Endothelial cell of umbilical vein (primary cell): Measurements from ENCODE around the gene SAFB. TPM values are rescaled to one million over a fixed set of nuclear protein-coding genes. Genes with fewer than 3 reads are reported as not detected.

Experiments used
- BruUV-seq: library from RNA; stranded (reverse); fragments of 400-500 nt; replicated peaks from 2 replicates; lab custom pipeline; 2021; lab: Mats Ljungman, UMichigan
- CTCF ChIA-PET: fragments of 300-600, 350-600 bp; sonication (Branson Sonifier 250); formaldehyde crosslinking; loops from one replicate; lab custom pipeline; 2021; ENCODE audit warnings: antibody characterized with exemption, inconsistent platforms; lab: Charles Lee
- POLR2A ChIA-PET: fragments of 300-600, 350-600 bp; sonication (Branson Sonifier 250); formaldehyde crosslinking; loops from one replicate; lab custom pipeline; 2021; ENCODE audit warnings: antibody characterized with exemption, inconsistent platforms; lab: Charles Lee
- DNase-seq: peaks from one replicate; pipeline ENCODE4 v3.0.0-alpha.2; 2011; ENCODE audit warnings: low read depth, low spot score
- FAIRE-seq: peaks from 2 replicates; lab custom pipeline; 2011; peaks lifted over from hg19 to GRCh38; lab: Jason Lieb, UNC
- H2AFZ ChIP-seq: 2 replicates; pipeline ENCODE4 v1.6.0; 2012; ENCODE audit warnings: low read depth, low read length, control low read depth, inconsistent platforms
- H3K27ac ChIP-seq: 2 replicates; pipeline ENCODE4 v1.5.1; 2011; ENCODE audit warnings: low read depth, mild to moderate bottlenecking, control low read depth, low read length, moderate library complexity; ENCODE audit not compliant: insufficient read depth
- H3K27me3 ChIP-seq, 2 experiments: 2 replicates each; pipeline versions ENCODE4 v1.6.0 to v1.6.1; 2011; ENCODE audit warnings: low read length in 2 of 2, mixed read lengths in 1 of 2; ENCODE audit not compliant: control insufficient read depth in 2 of 2, insufficient read depth in 2 of 2
- H3K36me3 ChIP-seq, 2 experiments: 2 replicates in 1 of 2; 3 replicates in 1 of 2; pipeline ENCODE4 v1.5.1; 2011; ENCODE audit warnings: low read length in 2 of 2, mild to moderate bottlenecking in 1 of 2, moderate library complexity in 1 of 2; ENCODE audit not compliant: control insufficient read depth in 2 of 2, insufficient read depth in 2 of 2; ENCODE audit errors: extremely low read depth in 1 of 2
- H3K4me1 ChIP-seq: 3 replicates; pipeline ENCODE4 v1.5.1; 2011; ENCODE audit warnings: mild to moderate bottlenecking, low read length; ENCODE audit not compliant: control insufficient read depth, insufficient read depth; ENCODE audit errors: extremely low read depth
- H3K4me2 ChIP-seq: 2 replicates; pipeline ENCODE4 v1.6.1; 2011; ENCODE audit warnings: low read length, control low read depth, mixed read lengths; ENCODE audit not compliant: insufficient read depth
- H3K4me3 ChIP-seq, 3 experiments: fragments of 200-600 bp in 1 of 3; sonication (generic), shearing (Covaris generic) in 1 of 3; replicated peaks in 1 of 3; 2 replicates each; pipeline ENCODE4 v1.5.1; 2011 to 2016; ENCODE audit warnings: control low read depth in 3 of 3, low read length in 3 of 3, mild to moderate bottlenecking in 2 of 3, inconsistent platforms in 1 of 3, low read depth in 1 of 3, moderate library complexity in 1 of 3; ENCODE audit not compliant: insufficient read depth in 1 of 3
- H3K79me2 ChIP-seq: 2 replicates; pipeline ENCODE4 v1.6.0; 2012; ENCODE audit warnings: low read length, inconsistent platforms; ENCODE audit not compliant: control insufficient read depth, insufficient read depth
- H3K9ac ChIP-seq: replicated peaks from 2 replicates; pipeline ENCODE3; 2011; ENCODE audit warnings: low read length, control low read depth; ENCODE audit not compliant: insufficient read depth; ENCODE audit errors: extremely low read depth
- H3K9me1 ChIP-seq: replicated peaks from 3 replicates; pipeline ENCODE4 v1.6.0; 2011; ENCODE audit warnings: mild to moderate bottlenecking, low read length; ENCODE audit not compliant: control insufficient read depth, insufficient read depth; ENCODE audit errors: extremely low read depth
- H3K9me3 ChIP-seq: replicated peaks from 2 replicates; pipeline ENCODE4 v1.5.1; 2012; ENCODE audit warnings: low read length, inconsistent platforms; ENCODE audit not compliant: control insufficient read depth, insufficient read depth
- H4K20me1 ChIP-seq: replicated peaks from 2 replicates; pipeline ENCODE3; 2011; ENCODE audit warnings: mild to moderate bottlenecking, low read length; ENCODE audit not compliant: control insufficient read depth, insufficient read depth; ENCODE audit errors: extremely low read depth
- EZH2 ChIP-seq: IDR thresholded peaks from 2 replicates; pipeline ENCODE4 v1.6.1; 2012; ENCODE audit warnings: borderline replicate concordance, low read depth, mild to moderate bottlenecking, moderate library complexity, low read length, inconsistent platforms; ENCODE audit not compliant: severe bottlenecking
- FOS ChIP-seq: IDR thresholded peaks from 2 replicates; pipeline ENCODE4 v1.6.1; 2011; ENCODE audit warnings: mild to moderate bottlenecking, low read length, moderate library complexity, borderline replicate concordance; ENCODE audit not compliant: insufficient read depth
- GATA2 ChIP-seq: IDR thresholded peaks from 2 replicates; pipeline ENCODE4 v1.7.0; 2011; ENCODE audit warnings: low read depth, mild to moderate bottlenecking, moderate library complexity, mixed read lengths, low read length; ENCODE audit not compliant: insufficient read length, insufficient read depth
- JUN ChIP-seq: IDR thresholded peaks from 2 replicates; pipeline ENCODE4 v1.6.1; 2011; ENCODE audit warnings: borderline replicate concordance, low read depth; ENCODE audit not compliant: insufficient read length, insufficient read depth
- MYC ChIP-seq: IDR thresholded peaks from one replicate; pipeline ENCODE4 v1.6.1; 2011; ENCODE audit warnings: mild to moderate bottlenecking, low read depth, low read length
- POLR2A ChIP-seq: IDR thresholded peaks from 2 replicates; pipeline ENCODE4 v1.6.1; 2012; ENCODE audit warnings: low read depth, mild to moderate bottlenecking, control low read depth, low read length
- POLR2AphosphoS5 ChIP-seq: IDR thresholded peaks from 2 replicates; pipeline ENCODE4 v1.6.1; 2012; ENCODE audit warnings: low read depth, mild to moderate bottlenecking, control low read depth, low read length, moderate library complexity; ENCODE audit not compliant: insufficient read depth
- dilution Hi-C: fragments of 300-500 bp; cut with MboI; formaldehyde crosslinking; loops from one replicate; pipeline ENCODE4 v1.15.0; 2019; ENCODE audit warnings: low sequenced_read_pairs; ENCODE audit not compliant: extremely low pct_ligation_motif_present
- intact Hi-C: fragments of 100-400 bp; cut with micrococcal nuclease; formaldehyde crosslinking; loops from one replicate; pipeline ENCODE4 v1.10.0; 2022
- polyA plus RNA-seq, 4 experiments: library from polyadenylated mRNA; depleted of rRNA in 3 of 4; stranded (reverse) in 3 of 4; unstranded in 1 of 4; fragments of >200 nt; gene quantifications; 2 replicates each; pipeline versions ENCODE4 v1.2.1 to v1.2.3, GENCODE V29; 2011 to 2012; ENCODE audit warnings: missing spikeins in 1 of 4
- total RNA-seq: library from RNA; stranded (reverse); gene quantifications from 2 replicates; pipeline ENCODE4 v1.2.3, GENCODE V29; 2021
- TF ChIP-seq, protein P1 (sequence below), 2 donors: IDR thresholded peaks; 1 replicate in 1 of 2; 2 replicates in 1 of 2; pipeline ENCODE4 v1.5.1; 2011; ENCODE audit warnings: low read length in 2 of 2, mild to moderate bottlenecking in 2 of 2, moderate library complexity in 2 of 2, control low read depth in 1 of 2, inconsistent platforms in 1 of 2, low read depth in 1 of 2; ENCODE audit not compliant: insufficient read depth in 1 of 2; ENCODE audit errors: extremely low read depth in 1 of 2
- TF ChIP-seq, protein P2 (sequence below): IDR thresholded peaks from 2 replicates; pipeline ENCODE4 v1.6.1; 2011; ENCODE audit not compliant: insufficient read depth, insufficient read length

SAFB gene
- total and polyA plus RNA-seq, 2 donors (not counting 3 experiments of a cell fraction or from before 2014, with no cell fraction given), result 44.7 to 109 TPM

DNA sequence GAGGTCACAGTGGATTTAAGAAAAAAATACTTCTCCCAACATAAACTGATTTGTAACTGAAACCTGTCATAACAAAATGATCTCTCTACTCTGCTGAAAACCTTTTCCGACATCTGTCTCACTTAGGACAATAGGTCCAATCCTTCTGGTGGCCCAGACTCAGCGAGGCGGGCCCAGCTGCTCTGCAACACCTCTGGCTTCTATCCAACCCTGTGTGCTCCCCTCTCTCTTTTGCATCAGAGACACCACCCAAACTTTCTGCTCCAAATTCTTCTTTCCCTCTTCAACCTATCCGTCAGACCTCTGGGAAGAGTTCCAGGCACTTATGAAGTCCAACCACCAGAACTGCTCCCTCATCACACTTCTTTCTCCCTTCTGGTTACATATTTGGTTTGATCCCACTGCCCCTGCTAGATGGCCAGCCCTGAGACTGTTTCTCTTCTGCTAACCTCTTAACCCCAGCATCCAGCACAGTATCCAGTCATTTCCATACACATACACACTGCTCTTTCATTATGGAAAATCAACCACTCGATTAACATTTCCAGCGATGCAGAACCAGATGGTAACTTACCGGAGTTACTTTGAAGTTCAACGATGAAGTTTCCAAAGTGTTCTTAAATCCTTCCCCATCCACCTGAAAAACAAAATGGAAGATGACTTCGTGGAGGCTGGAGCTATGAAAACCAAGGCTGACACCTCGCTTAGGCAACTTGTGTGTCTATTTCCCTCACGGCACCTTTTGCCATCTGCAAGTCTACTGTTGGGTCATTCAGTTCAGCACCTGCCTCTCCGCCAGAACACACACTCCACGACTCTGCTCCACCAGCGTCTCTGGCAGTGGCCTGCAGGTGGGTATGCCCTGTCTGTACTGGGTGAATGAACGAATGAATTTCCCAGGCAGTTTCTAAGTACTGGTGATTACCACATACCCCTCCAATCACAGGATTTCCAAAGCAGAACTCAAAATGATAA is 9.7 kb upstream of the SAFB start:
- dilution Hi-C loops, result no loop called here
- no peak for TF ChIP-seq JUN
- TF ChIP-seq, protein P1, sequence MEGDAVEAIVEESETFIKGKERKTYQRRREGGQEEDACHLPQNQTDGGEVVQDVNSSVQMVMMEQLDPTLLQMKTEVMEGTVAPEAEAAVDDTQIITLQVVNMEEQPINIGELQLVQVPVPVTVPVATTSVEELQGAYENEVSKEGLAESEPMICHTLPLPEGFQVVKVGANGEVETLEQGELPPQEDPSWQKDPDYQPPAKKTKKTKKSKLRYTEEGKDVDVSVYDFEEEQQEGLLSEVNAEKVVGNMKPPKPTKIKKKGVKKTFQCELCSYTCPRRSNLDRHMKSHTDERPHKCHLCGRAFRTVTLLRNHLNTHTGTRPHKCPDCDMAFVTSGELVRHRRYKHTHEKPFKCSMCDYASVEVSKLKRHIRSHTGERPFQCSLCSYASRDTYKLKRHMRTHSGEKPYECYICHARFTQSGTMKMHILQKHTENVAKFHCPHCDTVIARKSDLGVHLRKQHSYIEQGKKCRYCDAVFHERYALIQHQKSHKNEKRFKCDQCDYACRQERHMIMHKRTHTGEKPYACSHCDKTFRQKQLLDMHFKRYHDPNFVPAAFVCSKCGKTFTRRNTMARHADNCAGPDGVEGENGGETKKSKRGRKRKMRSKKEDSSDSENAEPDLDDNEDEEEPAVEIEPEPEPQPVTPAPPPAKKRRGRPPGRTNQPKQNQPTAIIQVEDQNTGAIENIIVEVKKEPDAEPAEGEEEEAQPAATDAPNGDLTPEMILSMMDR (IDR thresholded peaks at IDR 0.05; ENCODE audit: extremely low read depth in 1 of 2, insufficient read depth in 1 of 2, low read depth in 1 of 2, low read length in 2 of 2), result no peak
- no peak for TF ChIP-seq MYC
- TF ChIP-seq GATA2, result no peak
- no peak for TF ChIP-seq POLR2A
- no peak for TF ChIP-seq POLR2AphosphoS5
- TF ChIP-seq EZH2, result no peak
- TF ChIP-seq, protein P2, sequence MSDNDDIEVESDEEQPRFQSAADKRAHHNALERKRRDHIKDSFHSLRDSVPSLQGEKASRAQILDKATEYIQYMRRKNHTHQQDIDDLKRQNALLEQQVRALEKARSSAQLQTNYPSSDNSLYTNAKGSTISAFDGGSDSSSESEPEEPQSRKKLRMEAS, result no peak
- no peak for TF ChIP-seq FOS
- CTCF ChIA-PET, result no interaction called here
- no peak overlapping the region for H3K27ac ChIP-seq
- no peak overlapping the region for H3K4me3 ChIP-seq
- intact Hi-C loops, result no loop called here
- H4K20me1 ChIP-seq, result peaks cover 5% of the 10 kb centered on the region
- POLR2A ChIA-PET, result no interaction called here
- H3K9ac ChIP-seq, result no peak overlapping the region
- peaks cover 20% of the 10 kb centered on the region for H3K79me2 ChIP-seq
- H3K4me2 ChIP-seq, result no peak overlapping the region
- no peaks in the 10 kb centered on the region for H3K27me3 ChIP-seq
- no peaks in the 10 kb centered on the region for H3K9me3 ChIP-seq
- peaks cover 34 to 45% of the 10 kb centered on the region in 2 experiments for H3K36me3 ChIP-seq
- BruUV-seq, result no TSS peak
- H2AFZ ChIP-seq, result no peak overlapping the region
- FAIRE-seq (no peak), DNase-seq (no peak)
- no peaks in the 10 kb centered on the region for H3K4me1 ChIP-seq
- H3K9me1 ChIP-seq, result no peaks in the 10 kb centered on the region
